Fibroblast of gingiva (primary cell): Measurements from ENCODE around the gene SMURF1.

Experiments used
- DNase-seq: peaks from one replicate; pipeline ENCODE4 v3.0.0-alpha.2; 2011; ENCODE audit warnings: low read depth

SMURF1 gene

DNA sequence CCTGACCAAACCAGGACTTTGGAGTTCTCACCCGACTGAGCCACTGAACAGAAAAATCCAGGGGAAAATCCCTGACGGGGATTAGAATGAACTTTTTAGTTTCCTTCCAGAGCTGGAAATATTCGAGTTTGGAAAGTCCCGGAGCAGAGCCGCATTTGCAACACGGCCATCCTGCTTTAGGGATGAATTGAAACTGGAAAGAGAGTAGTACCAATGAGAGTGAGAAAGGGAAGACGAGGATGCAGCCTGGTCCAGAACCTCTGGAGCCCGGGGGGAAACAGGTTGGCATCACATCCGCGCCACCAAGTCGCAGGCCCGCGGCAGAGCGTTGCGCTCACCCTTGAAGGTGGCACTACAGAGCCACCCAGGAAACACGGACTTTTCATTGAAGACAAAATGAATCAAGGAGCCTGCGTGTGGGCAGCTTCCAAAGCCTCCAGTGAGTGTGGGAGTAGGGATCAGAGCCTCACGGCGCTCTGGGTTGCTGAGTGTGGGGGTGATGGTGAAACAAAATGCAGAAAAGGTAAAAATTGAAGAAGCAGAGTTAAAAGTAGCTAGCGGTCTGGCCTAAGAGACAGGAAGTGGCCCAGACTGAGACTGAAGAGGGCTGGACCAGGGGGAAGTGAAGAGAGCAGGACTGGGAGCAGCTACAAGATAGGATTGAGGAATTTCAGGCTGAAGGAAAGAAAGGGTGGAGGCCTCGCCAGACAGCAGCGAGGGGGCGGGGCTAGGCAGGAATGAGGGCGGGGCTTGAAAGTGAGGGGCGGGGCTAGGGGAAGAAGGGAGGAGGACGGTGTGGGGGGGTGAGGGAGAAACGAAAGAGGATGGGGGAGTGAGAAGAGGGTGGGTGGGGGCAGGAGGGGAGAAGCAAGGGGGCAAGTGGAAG lies 1.8 kb downstream of the SMURF1 start:
- DNase-seq: peak; percentile 72

DNA sequence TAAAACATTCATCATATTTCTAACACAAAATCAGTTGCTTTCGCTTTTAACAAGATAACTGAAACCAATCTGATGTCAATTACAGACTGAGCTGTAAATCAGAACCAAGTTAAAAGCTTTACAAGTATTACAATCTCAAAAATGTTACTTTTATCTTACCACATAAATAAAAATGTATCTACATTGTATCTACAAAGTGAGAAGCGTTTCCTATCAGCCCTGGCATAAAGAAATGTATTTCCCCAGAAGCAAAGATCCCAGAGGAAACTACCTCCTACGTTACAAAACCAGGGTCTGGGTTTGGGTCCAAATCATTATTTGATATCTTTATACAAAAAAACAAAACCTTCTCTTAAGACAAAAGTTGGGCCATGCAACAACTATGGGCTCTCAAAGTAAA lies 2.6 kb downstream of the SMURF1 start:
- no peak for DNase-seq

DNA sequence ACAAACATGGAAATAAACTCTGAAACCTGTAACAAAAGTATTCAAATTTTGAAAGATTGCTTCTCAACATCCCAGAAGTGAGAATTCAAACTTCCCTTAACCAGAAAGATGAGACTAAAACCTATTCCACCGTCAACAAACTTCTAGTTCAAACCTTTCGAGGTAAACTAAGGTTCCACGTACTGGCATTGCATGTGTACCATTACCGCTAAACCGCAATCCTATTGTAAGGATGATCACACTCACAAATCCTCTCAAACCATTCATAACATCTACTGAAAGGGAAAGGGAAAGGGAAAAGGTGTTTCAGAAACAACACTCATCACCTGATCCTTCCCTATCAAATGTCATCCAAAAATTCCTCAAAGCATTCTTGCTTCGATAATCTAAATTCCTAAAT lies 3.1 kb downstream of the SMURF1 start:
- no peak for DNase-seq

DNA sequence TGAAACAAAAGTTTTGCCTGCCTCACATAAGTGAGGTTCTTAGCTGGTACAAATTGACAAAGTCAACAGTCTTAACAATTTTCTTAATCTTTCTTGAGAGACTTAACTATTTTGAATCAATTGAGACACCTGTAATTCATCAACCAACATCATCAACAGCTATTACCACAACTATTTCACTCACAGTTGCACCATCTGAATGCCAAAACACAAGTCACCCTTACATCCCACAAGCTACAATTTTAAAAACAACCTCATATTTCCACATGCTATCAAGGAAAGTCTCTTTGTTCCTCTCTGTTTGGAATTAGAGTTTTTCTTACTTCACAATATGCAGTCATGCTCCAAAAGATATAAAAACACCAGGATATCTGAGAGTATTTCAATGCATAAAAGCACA lies 4.9 kb downstream of the SMURF1 start:
- peak; percentile 66 for DNase-seq

DNA sequence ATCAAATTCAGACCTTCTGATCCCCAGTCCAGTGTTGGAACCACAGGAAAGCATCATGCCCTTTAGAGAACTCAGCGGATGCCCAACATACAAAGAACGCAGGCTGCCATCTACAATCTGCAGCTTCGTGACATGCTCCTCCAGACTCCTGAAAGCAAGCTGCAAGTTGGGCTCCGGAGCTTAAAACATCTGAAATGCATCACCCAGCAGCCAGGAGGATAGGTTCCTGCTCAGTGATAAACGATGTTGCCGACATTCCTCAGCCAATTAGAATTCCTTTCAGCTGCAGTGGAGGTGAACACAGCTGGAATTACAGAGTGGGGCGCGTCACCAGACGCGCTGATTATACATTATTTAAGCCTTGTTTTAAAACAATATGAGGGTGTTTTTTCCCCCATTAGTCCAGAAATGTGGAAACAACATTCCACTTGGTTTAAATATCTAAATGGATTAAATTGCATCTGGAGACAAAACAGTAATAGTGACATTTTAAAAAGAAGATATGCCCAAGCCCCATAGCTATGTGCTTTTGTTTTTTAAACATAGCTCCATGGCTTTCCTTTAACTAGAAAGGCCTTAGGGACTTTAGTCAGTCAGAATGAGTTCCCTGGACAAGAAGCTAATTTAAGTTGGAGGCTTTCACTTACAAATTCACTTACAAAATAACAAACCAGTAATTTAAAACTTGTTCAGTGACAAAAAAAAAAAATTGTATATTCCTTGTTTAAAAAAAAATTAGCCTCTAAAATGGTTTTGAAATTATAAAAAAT lies 6.3 kb downstream of the SMURF1 start:
- DNase-seq: peak; percentile 58

DNA sequence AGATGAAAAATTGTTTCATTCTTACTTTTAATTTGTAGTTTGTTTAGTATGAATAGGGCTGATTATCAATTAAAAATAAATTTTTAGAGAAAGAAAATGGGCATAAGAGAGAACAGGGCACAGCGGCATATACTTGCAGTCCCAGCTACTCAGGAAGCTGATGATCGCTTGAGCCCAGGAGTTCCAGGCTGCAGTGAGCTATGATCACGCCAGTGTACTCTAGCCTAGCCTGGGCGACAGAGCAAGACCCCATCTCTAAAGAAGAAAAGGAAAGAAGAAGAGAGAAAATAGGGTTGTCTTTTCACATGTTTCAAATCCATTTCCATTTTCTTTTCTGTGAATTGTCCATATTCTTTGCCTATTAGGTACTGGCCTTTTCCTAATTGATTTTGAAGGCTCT lies 8.0 kb downstream of the SMURF1 start:
- no peak for DNase-seq

DNA sequence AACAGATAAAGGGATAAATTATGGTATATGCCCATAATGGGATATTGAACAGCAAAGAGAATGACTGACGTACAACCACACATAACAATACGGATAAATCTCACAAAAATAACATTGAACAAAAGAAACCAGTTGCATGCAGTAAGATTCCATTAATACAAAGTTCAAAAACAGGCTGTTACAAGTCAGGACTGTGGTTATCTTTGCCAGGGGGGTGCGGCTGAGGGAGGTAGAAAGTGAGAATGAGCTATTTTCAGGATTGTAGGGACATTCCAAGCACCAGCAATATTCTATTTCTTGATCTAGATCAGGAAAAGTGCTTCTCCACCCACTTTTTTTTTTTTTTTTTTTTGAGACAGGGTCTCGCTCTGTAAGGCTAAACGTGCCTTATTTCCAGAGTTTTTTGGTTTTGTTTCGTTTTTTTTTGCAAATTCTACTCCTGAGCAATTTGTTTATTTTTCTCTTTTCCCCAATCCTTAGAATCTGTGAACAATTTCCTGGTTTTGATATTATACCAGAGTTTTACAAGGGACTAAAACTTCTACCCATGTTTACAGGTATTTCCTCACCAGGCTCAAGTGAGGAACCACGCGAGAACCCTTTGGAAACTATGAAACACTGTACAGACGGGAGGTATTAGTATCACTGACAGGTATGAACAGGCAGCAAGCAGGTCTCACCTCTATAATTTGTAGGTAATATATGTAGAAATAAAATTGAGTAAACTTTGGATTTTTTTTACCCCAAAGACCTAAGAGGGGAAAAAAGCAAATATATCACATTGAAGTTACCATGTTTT lies 9.9 kb downstream of the SMURF1 start:
- no peak for DNase-seq

DNA sequence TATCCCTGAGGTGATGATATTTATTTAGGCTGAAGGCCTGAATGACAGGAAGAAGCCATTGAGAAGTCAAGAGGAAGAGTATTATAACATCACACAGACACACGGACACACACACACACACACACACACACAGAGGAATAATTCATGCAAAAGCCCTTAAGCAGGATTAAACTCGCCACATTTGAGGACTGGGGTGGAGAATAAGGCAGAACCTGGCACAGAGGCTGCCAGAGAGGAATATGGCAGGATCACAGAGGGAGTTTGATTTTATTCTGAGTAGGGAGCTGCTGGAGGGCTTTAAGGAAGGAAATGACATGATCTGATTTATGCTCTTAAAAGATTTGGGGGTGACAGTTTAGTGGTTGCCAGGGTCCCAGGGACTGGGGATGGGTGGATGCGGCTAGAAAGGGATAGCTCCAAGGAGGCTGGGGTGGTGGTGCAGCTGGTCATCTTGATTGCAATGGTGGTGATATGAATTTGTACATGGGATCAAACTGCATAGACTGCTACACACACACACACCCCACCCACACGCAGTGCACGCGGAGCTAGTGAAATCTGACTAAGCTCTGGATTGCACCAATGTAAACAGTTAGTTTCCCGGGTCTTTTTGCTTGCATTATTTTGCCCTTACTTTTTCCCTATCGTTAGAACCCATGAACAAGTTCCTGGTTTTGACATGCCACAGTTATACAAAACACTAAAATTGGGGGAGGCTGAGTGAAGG lies 11.2 kb downstream of the SMURF1 start:
- DNase-seq: peak; percentile 51

DNA sequence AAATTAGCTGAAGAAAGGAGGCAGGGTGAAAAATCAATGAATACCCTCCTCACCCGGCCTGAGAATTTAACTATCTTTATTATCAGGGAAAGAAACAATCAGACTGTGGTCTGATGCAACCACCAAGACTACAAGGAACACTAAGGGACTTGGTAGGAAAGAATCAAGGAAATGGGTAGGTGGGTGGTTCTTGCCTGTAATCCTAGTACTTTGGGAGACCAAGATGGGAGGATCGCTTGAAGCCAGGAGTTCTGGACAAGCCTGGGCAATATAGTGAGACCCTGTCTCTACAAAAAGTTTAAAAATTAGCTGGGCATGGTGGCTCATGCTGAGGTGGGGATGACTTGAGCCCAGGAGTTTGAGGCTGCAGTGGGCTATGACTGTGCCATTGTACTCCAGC lies 12.6 kb downstream of the SMURF1 start:
- no peak for DNase-seq

DNA sequence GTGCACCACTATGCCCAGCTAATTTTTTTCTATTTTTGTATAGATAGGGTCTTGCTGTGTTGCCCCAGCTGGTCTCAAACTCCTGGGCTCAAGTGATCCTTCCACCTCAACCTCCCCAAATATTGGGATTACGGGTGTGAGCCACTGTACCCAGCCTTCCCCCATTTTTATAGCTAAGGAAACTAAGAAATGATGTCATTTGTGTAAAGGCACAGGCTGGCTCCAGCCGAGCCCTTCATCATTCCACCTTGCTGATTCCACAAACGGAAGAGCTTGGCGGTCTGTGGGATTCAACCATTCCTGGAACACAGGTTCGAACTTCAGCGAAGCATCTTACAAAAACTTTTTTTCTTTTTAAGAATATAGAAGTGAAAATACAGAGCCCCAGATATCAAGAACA lies 14.4 kb downstream of the SMURF1 start:
- no peak for DNase-seq

DNA sequence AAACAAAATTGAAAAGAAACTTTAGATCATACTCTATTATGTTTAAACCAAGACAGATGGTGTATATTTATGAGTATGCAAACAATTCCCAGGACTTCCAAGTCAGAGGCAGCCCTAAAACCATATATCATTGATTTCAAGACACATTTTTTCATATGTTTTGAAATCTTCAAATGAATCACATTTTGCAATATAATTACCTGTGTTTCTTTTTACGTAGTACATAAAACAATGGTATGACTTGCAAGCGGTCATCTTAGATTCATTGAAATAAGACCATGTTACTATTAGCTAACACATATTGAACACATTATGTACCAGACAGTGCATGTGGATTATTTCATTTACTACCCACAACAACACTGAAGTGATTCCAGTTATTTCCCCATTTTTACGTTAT lies 14.9 kb downstream of the SMURF1 start:
- peak; percentile 76 for DNase-seq

DNA sequence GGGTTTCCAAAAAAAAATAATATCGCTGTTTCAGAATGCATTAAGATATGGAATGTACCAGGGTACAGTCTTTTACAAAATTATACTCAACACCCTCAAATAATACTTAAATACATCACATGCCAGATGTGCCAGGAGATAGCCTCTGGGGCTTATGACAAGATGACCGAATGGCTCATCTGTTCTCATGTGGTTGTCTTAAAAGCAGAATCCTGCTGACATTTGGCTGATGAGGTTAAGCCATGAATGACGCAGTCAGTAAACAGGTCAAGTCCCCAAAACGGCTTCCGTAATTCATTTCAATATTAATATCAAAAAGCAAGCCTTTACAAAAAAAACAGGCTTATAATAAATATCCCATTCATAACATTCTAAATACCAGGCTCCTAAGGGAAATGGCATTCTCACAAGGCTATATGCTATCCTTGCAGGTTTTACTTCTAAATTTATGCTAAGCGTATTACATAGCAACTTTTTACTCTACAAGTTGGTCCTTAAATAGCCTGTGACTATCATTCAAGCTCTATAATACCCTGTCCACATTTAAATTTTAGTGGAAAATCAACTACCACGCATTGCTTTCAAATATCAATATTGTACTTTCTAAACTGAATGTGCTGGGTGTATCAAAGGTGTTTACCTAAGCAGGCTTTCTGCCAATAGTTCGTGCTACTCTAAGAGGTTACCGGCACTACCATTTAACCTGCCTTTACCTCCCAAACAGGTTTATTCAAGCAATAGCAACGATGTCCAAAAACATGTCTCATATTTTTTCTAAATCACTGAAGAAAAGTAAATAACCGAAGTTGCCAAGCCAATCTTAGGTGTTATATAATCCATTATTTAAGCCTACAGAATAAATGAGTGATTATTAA lies 15.6 kb downstream of the SMURF1 start:
- no peak for DNase-seq

DNA sequence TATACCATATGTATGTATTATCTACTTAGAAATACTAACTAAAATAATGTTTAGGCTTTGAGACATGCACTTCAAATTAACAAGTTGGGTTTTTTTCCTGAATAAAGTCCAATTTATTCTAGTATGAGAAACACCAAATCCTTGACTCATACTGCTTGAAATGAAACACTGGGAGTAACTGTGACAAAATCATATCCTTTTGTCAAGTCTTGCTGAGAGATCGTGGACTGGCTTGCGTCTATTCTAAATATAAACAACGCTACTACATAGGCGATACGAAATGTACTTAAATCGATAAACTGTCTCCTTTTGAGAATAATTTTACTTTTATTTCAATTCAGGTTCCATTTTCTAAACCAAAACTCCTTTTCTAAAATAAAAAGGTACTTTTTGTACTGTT lies 16.3 kb downstream of the SMURF1 start:
- peak; percentile 53 for DNase-seq

DNA sequence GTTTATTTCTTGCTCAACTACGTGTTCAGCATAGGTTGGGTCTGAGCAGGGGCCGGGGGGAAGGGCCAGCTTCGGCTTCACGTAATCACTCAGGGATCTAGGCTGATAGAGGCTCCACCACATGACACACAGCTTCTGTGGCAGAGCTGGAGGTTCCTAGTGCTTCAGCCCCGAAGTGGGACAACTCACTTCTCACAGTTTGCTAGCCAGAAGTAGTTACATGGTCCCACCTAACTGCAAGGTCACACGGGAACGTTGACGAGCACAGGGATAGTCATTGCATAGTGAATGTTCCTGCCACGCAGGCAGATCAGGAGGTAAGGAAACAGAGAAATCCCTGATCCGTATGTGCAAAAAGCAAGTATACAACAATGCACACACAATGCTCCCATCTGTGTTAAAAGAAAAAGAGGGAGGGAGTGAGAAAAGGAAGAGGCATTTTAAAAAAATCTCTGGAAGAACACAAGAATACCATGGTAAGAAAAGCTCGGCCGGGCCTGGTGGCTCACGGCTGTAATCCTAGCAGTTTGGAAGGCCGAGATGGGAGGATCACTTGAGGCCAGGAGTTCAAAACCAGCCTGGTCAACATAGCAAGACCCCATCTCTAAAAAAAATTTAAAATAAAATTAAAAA lies 16.9 kb downstream of the SMURF1 start:
- no peak for DNase-seq

DNA sequence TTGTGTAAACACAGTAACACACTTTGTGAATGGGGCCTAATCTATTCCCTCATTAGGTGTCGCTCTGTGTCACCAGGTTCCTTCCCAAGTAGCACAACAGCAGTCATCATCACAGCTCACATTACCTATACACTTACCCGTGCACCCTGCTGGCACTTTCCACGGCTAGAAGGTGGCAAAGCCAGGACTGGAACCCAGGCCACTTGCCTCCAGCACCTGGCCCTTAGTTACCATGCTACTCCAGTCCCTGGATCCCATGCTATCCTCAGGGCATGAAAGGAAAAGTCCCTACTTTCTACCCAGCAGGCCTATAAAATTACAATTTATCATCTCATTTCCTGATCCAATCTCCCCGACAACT lies 18.4 kb downstream of the SMURF1 start:
- DNase-seq: no peak

DNA sequence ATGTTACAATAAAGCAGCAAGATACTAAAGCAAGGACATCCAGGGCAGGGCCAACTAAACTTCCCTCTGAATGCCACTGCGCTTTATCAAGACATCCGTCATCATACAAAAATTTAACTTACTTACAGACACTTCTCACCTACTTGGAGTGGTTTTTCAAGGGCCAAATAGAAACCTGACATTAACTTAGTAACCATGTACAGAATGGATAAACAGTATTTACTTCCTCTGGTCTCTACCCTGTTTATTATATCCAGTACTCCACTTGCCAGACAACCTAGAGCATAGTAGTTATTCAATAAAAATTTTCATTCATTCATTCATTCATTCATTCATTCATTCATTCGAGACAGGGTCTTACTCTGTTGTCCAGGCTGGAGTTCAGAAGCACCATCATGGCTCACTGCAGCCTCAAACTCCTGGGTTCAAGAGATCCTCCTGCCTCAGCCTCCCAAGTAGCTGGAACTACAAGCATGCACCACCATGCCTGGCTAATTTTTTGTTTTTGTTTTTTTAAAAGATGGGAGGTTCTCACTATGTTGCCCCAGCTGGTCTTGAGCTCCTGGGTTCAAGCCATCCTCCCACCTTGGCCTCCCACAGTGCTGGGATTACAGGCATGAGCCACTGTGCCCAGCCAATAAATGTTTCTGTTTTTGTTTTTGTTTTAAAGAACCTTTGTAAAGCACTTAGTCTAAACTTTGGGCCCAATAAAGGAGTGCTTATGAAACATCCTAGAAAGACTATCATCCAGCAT lies 19.0 kb downstream of the SMURF1 start:
- DNase-seq: no peak

DNA sequence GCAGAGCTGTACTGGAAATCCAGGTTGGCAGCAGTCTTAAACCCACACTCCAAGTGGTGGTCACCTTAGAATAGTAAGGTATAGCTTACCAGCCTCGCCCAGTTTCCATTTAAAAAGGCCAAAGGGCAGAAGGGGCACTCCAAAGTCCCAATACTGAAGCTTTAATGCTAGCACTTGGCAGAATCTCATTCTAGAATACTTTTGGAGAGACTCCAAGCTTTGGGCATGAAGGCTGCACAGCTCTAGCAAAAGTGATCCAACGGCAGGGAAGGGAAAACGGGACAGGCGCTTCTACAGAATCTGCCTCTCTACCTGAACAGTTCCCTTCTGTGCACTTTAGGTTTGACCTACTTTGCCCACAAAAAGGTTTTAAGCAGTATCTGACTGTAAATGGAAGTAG lies 19.7 kb downstream of the SMURF1 start:
- no peak for DNase-seq

DNA sequence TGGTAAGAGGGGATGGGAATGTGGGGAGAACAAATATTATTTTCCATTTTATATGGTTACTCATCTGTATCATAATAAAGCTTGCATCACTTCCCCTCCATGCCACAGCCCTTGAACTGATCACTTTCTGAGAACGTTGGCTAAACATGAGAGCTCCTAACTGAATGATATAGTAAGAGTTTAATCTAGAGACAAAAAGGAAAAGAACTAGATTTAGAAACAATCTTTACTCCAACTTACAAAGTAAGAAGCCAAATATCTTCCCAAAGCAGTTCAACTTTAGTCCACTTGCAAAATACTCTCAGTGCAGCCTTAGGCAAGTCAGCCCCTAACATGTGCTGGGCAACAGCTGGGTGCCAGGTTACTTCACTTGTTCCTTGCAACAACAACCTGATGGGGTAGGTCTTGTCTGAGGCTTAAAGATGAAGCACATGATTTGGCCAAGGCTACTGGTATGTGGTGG lies 20.3 kb downstream of the SMURF1 start:
- DNase-seq: peak; percentile 82

DNA sequence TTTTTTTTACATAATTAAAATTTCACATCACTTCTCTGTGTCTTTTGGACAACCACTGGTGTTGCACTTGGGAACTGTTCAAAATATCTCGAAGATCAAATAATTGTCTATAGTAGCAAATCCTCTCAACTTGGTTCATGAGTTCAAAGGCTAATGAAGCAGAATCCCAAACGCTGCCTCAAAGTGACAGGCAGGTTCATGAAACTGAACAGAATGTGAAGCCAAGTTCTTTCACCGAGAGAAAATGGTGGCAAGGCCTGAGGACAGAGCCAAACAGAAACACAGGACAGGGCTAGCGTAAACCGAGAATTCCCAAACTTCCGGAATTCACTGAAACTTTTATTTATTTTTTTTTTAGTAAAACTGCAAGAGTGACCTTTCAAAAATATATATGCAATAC lies 21.1 kb downstream of the SMURF1 start:
- DNase-seq: no peak
